ENCODE results near the gene REM2.

REM2 gene

DNA sequence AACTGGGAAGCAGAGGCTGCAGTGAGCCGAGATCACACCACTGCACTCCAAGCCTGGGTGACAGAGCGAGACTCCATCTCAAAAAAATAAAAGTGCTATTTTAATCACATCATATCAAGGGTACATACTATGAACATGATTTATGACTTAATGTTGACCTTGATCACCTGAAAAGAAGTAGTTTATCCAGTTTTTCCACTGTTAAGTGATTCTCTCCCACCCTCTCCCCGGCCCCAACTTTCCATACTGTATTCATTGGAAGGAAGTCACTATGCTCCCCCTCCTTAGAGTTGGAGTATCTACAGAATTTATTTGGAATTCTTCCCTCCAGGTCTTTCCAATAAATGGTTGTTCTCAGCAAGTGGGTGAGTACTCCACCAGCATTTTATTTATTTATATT lies 49.1 kb downstream of the REM2 start:
- H3K4me3 ChIP-seq (replicated peaks; ENCODE audit: insufficient read depth, low read length), result no peak overlapping the region
- DNase-seq (ENCODE audit: low read depth in 1 of 2, low spot score in 1 of 2), result no peak
- H3K27ac ChIP-seq (replicated peaks), result no peak overlapping the region

DNA sequence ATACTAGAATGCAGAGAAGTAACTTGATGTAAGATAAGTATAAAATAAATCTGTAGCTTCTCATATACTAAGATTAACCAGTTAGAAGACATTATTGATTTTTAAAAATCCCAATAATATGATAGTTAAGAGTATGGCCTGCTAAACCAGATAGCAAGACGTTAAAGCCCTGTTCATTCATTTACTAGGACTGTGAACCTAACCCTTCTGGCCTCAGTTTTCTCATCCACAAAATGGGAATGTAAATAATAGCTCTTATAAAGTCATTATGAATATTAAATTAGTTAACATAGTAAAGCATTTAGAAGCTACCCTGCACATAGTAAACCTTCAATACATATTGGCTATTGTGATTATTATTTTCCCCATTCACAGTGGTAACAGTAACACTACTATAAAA lies 52.1 kb downstream of the REM2 start:
- no peak overlapping the region for H3K27ac ChIP-seq (replicated peaks)
- no peak for DNase-seq (ENCODE audit: low read depth in 1 of 2, low spot score in 1 of 2)
- TF ChIP-seq, protein P1, sequence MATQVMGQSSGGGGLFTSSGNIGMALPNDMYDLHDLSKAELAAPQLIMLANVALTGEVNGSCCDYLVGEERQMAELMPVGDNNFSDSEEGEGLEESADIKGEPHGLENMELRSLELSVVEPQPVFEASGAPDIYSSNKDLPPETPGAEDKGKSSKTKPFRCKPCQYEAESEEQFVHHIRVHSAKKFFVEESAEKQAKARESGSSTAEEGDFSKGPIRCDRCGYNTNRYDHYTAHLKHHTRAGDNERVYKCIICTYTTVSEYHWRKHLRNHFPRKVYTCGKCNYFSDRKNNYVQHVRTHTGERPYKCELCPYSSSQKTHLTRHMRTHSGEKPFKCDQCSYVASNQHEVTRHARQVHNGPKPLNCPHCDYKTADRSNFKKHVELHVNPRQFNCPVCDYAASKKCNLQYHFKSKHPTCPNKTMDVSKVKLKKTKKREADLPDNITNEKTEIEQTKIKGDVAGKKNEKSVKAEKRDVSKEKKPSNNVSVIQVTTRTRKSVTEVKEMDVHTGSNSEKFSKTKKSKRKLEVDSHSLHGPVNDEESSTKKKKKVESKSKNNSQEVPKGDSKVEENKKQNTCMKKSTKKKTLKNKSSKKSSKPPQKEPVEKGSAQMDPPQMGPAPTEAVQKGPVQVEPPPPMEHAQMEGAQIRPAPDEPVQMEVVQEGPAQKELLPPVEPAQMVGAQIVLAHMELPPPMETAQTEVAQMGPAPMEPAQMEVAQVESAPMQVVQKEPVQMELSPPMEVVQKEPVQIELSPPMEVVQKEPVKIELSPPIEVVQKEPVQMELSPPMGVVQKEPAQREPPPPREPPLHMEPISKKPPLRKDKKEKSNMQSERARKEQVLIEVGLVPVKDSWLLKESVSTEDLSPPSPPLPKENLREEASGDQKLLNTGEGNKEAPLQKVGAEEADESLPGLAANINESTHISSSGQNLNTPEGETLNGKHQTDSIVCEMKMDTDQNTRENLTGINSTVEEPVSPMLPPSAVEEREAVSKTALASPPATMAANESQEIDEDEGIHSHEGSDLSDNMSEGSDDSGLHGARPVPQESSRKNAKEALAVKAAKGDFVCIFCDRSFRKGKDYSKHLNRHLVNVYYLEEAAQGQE (IDR thresholded peaks at IDR 0.05; ENCODE audit: insufficient replicate concordance, low read depth), result no peak
- H3K27me3 ChIP-seq (ENCODE audit: insufficient read depth, poor library complexity, severe bottlenecking), result no peaks in the 10 kb centered on the region
- H3K4me3 ChIP-seq (replicated peaks; ENCODE audit: insufficient read depth, low read length), result no peak overlapping the region

More for the DNA sequence above, 49.1 kb downstream of the REM2 start:
- TF ChIP-seq, protein P1 (IDR thresholded peaks at IDR 0.05; ENCODE audit: insufficient replicate concordance, low read depth), result no peak
- TF ChIP-seq, protein P2, sequence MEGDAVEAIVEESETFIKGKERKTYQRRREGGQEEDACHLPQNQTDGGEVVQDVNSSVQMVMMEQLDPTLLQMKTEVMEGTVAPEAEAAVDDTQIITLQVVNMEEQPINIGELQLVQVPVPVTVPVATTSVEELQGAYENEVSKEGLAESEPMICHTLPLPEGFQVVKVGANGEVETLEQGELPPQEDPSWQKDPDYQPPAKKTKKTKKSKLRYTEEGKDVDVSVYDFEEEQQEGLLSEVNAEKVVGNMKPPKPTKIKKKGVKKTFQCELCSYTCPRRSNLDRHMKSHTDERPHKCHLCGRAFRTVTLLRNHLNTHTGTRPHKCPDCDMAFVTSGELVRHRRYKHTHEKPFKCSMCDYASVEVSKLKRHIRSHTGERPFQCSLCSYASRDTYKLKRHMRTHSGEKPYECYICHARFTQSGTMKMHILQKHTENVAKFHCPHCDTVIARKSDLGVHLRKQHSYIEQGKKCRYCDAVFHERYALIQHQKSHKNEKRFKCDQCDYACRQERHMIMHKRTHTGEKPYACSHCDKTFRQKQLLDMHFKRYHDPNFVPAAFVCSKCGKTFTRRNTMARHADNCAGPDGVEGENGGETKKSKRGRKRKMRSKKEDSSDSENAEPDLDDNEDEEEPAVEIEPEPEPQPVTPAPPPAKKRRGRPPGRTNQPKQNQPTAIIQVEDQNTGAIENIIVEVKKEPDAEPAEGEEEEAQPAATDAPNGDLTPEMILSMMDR (IDR thresholded peaks at IDR 0.05; ENCODE audit: insufficient read depth, low read length), result no peak
- TF ChIP-seq POLR2AphosphoS5 (IDR thresholded peaks at IDR 0.05; ENCODE audit: low read depth) (no peak), SPI1 (IDR thresholded peaks at IDR 0.05; ENCODE audit: borderline replicate concordance, low read depth) (no peak), GABPA (IDR thresholded peaks at IDR 0.05; ENCODE audit: low read depth) (no peak)
- no peaks in the 10 kb centered on the region for H3K27me3 ChIP-seq (ENCODE audit: insufficient read depth, poor library complexity, severe bottlenecking)
